ENCODE measurements around the gene BIRC5.

BIRC5 gene

DNA sequence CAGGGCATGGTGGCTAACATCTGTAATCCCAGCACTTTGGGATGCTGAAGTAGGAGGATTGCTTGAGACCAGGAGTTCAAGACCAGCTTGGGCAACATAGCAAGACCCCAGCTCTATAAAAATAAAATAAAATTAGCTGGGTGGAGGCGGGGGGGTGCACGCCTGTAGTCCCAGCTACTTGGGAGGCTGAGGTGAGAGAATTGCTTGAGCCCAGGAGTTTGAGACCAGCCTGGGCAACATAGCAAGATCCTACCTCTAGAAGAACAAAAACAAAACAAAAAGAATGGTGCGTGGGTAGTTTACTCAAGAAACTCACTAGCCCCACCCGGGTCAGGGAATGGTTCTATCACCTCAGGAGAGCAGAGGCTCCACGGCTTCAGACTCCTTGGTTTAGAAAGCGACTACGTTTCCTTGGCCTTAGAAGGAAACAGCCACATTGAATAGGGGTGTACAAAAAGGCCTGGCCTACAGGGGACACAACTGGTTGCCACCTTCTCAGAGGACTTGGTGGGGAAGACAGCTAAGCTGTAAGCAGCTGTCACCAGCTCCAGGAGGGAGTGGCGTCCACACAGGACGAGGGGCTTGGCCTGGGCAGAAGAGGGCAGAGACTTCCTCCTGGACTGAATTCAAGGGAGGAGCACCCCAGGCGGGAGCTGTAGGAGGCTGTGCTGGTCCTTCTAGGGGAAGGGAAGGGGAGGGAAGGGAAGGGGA lies 27.9 kb upstream of the BIRC5 start:
- peaks cover 0 to 4% of the 10 kb centered on the region in 2 donors for H3K36me3 ChIP-seq (ENCODE audit: control insufficient read depth in 1 of 2, insufficient read depth in 2 of 2, low read length in 2 of 2)
- H3K27me3 ChIP-seq (ENCODE audit: low read depth, low read length), result no peaks in the 10 kb centered on the region
- H3K4me3 ChIP-seq (ENCODE audit: low read depth in 1 of 2, low read length in 2 of 2), result no peak overlapping the region
- no peaks in the 10 kb centered on the region for H3K9me3 ChIP-seq (ENCODE audit: control insufficient read depth in 1 of 2, low read length in 2 of 2)
- H3K4me1 ChIP-seq (ENCODE audit: control insufficient read depth in 1 of 2, insufficient read depth in 2 of 2, low read length in 2 of 2), result peaks cover 3 to 37% of the 10 kb centered on the region in 2 donors
- no peak overlapping the region for H3K27ac ChIP-seq (ENCODE audit: low read length)

DNA sequence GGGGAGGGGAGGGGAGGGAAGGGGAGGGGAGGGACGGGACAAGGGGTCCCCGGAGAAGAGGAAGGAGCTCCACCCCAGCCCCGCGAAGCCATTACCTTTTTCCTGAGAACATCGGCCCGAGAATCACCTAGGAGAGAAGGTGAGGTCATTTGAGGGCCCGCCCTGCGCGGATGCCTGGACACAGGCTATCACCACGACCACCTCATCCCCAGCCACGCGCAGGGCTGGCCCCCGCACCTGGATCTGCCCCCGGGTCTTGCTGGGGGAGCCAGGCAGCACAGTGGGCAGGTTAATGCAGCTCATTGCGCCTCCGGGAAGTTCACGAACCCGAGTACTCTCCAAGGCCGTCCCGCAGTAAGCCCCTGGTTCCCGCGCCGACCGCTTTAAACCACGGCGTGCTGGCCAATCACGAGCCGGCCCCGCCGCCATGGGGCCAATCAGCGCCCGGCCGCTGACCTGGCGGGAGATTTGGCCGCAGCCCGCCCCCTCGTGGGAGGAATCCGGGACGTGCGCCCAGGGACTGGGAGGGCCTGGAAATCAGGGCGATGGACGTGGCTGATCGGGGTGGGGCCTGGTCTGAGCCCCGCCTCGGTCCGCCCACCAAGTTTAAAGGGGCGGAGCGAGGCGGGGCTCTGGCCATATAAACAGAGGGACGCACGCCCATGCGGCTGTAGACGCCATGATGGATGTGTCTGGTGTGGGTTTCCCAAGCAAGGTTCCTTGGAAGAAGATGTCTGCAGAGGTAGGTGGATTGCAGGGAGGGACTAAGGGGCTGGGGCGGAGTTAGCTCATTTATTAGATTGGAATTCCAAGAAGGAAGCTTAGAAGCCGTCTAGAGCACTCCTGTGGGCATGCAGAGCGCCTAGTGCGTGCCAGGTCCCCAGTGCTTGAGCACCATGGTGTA lies 27.1 kb upstream of the BIRC5 start, which contains the start of the genes AFMID and TK1:
Gene AFMID, plus strand, starts transcription at position 671 of the 904 bp plus-strand sequence. Its CDS starts 9 bp downstream, at position 680.
Gene TK1, minus strand, starts transcription at position 361 of the 904 bp plus-strand sequence. Its CDS starts 58 bp downstream, at position 303.
- Histone ChIP-seq H3K4me1 (ENCODE audit: control insufficient read depth in 1 of 2, insufficient read depth in 2 of 2, low read length in 2 of 2) (peaks cover 3 to 37% of the 10 kb centered on the region in 2 donors), H3K27ac (ENCODE audit: low read length) (peak within 1 kb of the TSS; percentile 72), H3K27me3 (ENCODE audit: low read depth, low read length) (no peaks in the 10 kb centered on the region), H3K4me3 (ENCODE audit: low read depth in 1 of 2, low read length in 2 of 2) (peak within 1 kb of the TSS; percentile 61 to 66), H3K36me3 (ENCODE audit: control insufficient read depth in 1 of 2, insufficient read depth in 2 of 2, low read length in 2 of 2) (peaks cover 0 to 6% of the 10 kb centered on the region in 2 donors), H3K9me3 (ENCODE audit: control insufficient read depth in 1 of 2, low read length in 2 of 2) (no peaks in the 10 kb centered on the region)

DNA sequence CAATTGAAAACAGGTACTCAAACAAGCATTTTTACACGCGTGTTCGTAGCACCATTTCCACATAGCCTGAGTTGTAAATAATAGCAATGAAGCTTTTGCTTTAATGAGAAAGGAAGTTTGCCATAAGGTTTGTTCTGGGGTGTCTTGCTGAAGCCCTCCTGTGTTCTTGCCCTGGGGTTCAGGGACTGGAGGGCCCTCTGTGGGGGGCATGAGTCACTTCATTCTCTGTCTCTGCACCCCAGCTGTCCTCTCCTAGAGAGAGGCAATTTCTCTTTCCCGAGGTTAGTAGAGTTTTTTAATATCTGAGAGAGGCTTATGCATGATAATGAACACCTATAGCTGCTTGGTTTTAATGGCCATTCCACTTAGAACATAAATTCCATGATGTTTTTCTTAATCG lies 17.3 kb upstream of the BIRC5 start:
- Histone ChIP-seq H3K27ac (ENCODE audit: low read length) (no peak overlapping the region), H3K4me1 (ENCODE audit: control insufficient read depth in 1 of 2, insufficient read depth in 2 of 2, low read length in 2 of 2) (no peaks in the 10 kb centered on the region), H3K27me3 (ENCODE audit: low read depth, low read length) (no peaks in the 10 kb centered on the region), H3K9me3 (ENCODE audit: control insufficient read depth in 1 of 2, low read length in 2 of 2) (no peaks in the 10 kb centered on the region), H3K4me3 (ENCODE audit: low read depth in 1 of 2, low read length in 2 of 2) (no peak overlapping the region), H3K36me3 (ENCODE audit: control insufficient read depth in 1 of 2, insufficient read depth in 2 of 2, low read length in 2 of 2) (peaks cover 0 to 3% of the 10 kb centered on the region in 2 donors)

DNA sequence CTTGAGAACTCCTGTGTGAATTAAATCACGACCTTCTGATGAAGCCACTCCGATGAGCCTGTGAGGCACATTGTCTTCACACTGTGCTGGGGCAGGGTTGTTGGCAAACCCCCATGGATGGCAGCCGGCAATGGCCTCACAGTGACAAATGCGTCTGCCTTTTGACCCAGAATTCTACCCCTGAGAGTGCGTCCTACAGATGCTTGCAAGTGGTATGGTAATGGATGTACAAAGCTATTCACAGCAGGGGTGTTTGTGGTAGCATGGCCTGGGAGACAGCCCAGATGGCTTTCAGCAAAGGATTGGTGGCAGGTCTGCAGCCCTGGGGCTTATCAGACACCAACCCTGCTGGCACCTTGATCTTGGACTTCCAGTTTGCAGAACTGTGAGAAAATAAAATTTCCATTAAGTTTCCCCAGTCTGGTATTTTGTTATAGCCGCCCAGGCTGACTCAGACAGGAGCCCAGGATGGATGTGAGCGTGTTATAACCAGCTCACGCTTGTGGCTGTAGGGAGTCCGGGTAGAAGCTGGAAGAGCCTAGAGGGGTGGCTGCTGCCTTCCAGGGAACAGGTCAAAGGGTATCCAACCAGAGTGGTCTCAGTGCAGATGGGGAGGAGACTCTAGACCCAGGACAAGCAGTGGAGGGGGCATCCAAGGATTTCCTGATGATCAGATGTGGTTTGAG lies 16.8 kb upstream of the BIRC5 start:
- Histone ChIP-seq H3K36me3 (ENCODE audit: control insufficient read depth in 1 of 2, insufficient read depth in 2 of 2, low read length in 2 of 2) (peaks cover 0 to 3% of the 10 kb centered on the region in 2 donors), H3K4me3 (ENCODE audit: low read depth in 1 of 2, low read length in 2 of 2) (no peak overlapping the region), H3K9me3 (ENCODE audit: control insufficient read depth in 1 of 2, low read length in 2 of 2) (no peaks in the 10 kb centered on the region), H3K27ac (ENCODE audit: low read length) (no peak overlapping the region), H3K4me1 (ENCODE audit: control insufficient read depth in 1 of 2, insufficient read depth in 2 of 2, low read length in 2 of 2) (no peaks in the 10 kb centered on the region), H3K27me3 (ENCODE audit: low read depth, low read length) (no peaks in the 10 kb centered on the region)

DNA sequence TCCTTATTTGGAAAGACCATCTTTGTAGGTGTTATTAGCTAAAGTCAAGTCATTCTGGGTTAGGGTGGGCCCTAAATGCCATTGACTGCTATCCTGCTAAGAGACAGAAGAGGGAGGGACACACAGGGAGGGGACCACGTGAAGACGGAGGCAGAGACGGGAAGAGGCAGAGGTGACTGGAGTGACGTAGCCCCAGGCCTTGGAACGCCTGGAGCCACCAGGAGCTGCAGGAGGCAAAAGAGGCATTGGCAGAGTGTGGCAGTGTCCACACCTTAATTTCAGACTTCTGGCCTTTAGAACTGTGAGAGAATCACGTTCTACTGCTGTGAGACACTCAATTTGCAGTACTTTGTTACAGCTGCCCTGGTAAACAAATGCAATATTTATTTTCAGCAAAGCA lies 13.6 kb upstream of the BIRC5 start:
- Histone ChIP-seq H3K27ac (ENCODE audit: low read length) (no peak overlapping the region), H3K36me3 (ENCODE audit: control insufficient read depth in 1 of 2, insufficient read depth in 2 of 2, low read length in 2 of 2) (no peaks in the 10 kb centered on the region), H3K27me3 (ENCODE audit: low read depth, low read length) (no peaks in the 10 kb centered on the region)

DNA sequence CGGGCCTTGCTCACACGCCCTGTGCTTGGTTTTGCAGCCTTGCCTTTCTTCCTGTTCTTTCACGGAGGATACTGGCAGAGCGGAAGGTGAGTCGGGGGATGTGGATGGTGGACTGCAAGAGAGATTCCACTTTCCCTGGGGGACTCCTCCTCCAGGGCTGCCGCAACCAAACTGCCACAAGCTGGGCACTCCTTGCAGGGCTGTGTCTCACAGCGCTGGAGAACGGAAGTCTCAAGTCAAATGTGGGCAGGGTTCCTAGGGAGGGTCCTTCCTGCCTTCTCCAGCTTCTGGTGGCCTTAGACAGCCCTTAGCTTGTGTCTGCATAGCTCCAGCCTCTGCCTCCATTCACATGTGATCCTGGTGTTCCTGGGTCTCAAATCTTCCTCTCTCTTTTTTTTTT lies 11.4 kb upstream of the BIRC5 start:
- Histone ChIP-seq H3K36me3 (ENCODE audit: control insufficient read depth in 1 of 2, insufficient read depth in 2 of 2, low read length in 2 of 2) (no peaks in the 10 kb centered on the region), H3K4me1 (ENCODE audit: control insufficient read depth in 1 of 2, insufficient read depth in 2 of 2, low read length in 2 of 2) (no peaks in the 10 kb centered on the region), H3K27me3 (ENCODE audit: low read depth, low read length) (no peaks in the 10 kb centered on the region), H3K9me3 (ENCODE audit: control insufficient read depth in 1 of 2, low read length in 2 of 2) (no peaks in the 10 kb centered on the region), H3K4me3 (ENCODE audit: low read depth in 1 of 2, low read length in 2 of 2) (no peak overlapping the region), H3K27ac (ENCODE audit: low read length) (no peak overlapping the region)

More for the DNA sequence above, 13.6 kb upstream of the BIRC5 start:
- Histone ChIP-seq H3K4me3 (ENCODE audit: low read depth in 1 of 2, low read length in 2 of 2) (no peak overlapping the region), H3K4me1 (ENCODE audit: control insufficient read depth in 1 of 2, insufficient read depth in 2 of 2, low read length in 2 of 2) (no peaks in the 10 kb centered on the region), H3K9me3 (ENCODE audit: control insufficient read depth in 1 of 2, low read length in 2 of 2) (no peaks in the 10 kb centered on the region)

DNA sequence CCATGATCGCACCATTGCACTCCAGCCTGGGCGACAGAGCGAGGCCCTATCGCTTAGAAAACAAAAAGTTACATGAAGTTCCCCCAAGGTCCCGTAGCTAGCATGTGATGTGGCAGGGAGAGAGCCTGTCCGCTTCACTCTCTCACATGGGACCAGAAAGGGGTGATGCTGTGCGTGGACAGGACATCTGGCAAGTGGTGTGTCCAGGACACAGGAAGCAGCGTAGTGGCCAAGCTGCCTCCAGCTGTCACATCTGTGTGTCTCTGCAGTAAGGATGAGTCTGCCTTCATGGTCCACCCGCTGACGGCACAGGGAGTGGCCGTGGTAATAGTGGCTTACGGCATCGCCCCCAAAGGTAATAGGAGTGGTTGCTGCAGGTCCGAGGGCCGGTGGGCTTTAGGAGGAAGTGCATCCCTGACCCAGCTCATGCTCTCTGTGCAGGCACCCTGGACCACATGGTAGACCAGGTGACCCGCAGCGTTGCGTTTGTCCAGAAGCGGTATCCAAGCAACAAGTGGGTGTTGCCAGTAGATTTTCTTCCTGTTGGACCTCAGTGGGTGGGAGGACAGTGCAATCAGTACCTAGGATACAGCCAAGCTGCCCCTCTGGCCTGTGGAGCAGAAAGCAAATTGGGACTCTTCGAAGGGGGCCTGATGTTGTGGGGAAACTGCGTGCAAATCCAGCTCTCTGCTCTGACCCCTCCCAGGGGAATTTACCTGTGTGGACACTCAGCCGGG lies 9.5 kb upstream of the BIRC5 start:
- no peak overlapping the region for H3K4me3 ChIP-seq (ENCODE audit: low read depth in 1 of 2, low read length in 2 of 2)
- no peak overlapping the region for H3K27ac ChIP-seq (ENCODE audit: low read length)
- no peaks in the 10 kb centered on the region for H3K27me3 ChIP-seq (ENCODE audit: low read depth, low read length)
- no peaks in the 10 kb centered on the region for H3K9me3 ChIP-seq (ENCODE audit: control insufficient read depth in 1 of 2, low read length in 2 of 2)
- H3K36me3 ChIP-seq (ENCODE audit: control insufficient read depth in 1 of 2, insufficient read depth in 2 of 2, low read length in 2 of 2), result no peaks in the 10 kb centered on the region
- H3K4me1 ChIP-seq (ENCODE audit: control insufficient read depth in 1 of 2, insufficient read depth in 2 of 2, low read length in 2 of 2), result no peaks in the 10 kb centered on the region

DNA sequence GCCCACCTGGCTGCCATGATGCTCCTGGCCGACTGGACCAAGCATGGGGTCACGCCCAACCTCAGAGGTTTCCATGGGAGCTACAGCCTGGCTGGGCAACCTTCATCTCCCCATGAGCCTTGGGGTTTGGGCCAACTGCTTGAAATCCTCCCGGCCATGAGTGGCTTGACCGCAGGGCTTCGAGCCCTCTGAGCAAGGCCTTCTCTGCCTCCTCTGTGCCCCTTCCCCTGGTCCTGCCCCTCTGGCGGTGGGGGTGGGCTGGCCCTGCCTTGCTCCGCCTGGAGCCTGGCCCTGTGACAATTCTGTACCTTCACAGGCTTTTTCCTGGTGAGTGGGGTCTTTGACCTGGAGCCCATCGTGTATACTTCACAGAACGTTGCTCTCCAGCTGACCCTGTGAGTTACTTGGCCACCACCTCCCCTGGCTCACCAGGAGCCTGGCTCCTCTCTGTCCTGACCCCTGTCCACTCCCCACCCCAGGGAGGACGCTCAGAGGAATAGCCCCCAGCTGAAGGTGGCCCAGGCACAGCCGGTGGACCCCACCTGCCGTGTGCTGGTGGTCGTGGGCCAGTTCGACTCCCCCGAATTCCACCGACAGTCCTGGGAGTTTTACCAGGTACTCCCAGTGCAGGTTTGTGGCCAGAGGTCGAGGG lies 8.8 kb upstream of the BIRC5 start:
- no peaks in the 10 kb centered on the region for H3K9me3 ChIP-seq (ENCODE audit: control insufficient read depth in 1 of 2, low read length in 2 of 2)
- H3K27me3 ChIP-seq (ENCODE audit: low read depth, low read length), result no peaks in the 10 kb centered on the region
- H3K4me1 ChIP-seq (ENCODE audit: control insufficient read depth in 1 of 2, insufficient read depth in 2 of 2, low read length in 2 of 2), result no peaks in the 10 kb centered on the region
- H3K4me3 ChIP-seq (ENCODE audit: low read depth in 1 of 2, low read length in 2 of 2), result no peak overlapping the region
- no peaks in the 10 kb centered on the region for H3K36me3 ChIP-seq (ENCODE audit: control insufficient read depth in 1 of 2, insufficient read depth in 2 of 2, low read length in 2 of 2)
- no peak overlapping the region for H3K27ac ChIP-seq (ENCODE audit: low read length)

DNA sequence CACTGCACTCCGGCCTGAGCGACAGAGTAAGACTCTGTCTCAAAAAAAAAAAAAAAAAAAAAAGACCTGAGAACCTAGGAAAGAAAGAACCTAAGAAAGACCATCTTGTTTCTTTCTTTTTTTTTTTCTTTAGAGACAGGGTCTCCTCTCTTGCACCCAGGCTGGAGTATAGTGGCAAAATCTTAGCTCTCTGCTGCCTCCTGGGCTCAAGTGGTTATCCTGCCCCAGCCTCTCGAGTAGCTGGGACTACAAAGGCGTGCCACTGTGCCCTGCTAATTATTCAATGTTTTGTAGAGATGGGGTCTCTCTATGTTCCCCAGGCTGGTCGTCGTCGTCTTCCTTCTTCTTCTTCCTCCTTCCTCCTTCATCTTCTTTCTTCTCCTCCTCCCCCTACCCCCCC lies 7.8 kb upstream of the BIRC5 start:
- no peaks in the 10 kb centered on the region for H3K4me1 ChIP-seq (ENCODE audit: control insufficient read depth in 1 of 2, insufficient read depth in 2 of 2, low read length in 2 of 2)
- no peaks in the 10 kb centered on the region for H3K27me3 ChIP-seq (ENCODE audit: low read depth, low read length)
- no peak overlapping the region for H3K27ac ChIP-seq (ENCODE audit: low read length)
- H3K4me3 ChIP-seq (ENCODE audit: low read depth in 1 of 2, low read length in 2 of 2), result no peak overlapping the region
- H3K9me3 ChIP-seq (ENCODE audit: control insufficient read depth in 1 of 2, low read length in 2 of 2), result no peaks in the 10 kb centered on the region
- no peaks in the 10 kb centered on the region for H3K36me3 ChIP-seq (ENCODE audit: control insufficient read depth in 1 of 2, insufficient read depth in 2 of 2, low read length in 2 of 2)

DNA sequence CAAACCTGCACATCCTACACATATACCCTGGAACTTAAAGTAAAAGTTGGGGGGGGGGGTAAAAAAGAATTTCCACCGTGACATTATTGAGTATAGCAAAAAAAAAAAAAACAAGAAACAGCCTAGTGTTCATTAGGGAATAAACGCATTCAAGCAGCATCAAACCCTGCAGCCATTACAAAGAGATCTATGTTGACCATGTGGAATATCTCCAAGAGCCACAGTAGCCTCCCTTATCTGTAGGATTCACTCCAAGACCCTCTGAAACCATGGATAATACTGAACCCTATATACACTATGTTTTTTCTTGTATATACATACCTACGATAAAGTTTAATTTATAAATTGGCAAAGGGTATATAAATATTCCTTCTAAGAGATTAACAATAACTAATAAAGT lies 5.6 kb upstream of the BIRC5 start:
- Histone ChIP-seq H3K36me3 (ENCODE audit: control insufficient read depth in 1 of 2, insufficient read depth in 2 of 2, low read length in 2 of 2) (no peaks in the 10 kb centered on the region), H3K4me3 (ENCODE audit: low read depth in 1 of 2, low read length in 2 of 2) (no peak overlapping the region), H3K4me1 (ENCODE audit: control insufficient read depth in 1 of 2, insufficient read depth in 2 of 2, low read length in 2 of 2) (no peaks in the 10 kb centered on the region), H3K9me3 (ENCODE audit: control insufficient read depth in 1 of 2, low read length in 2 of 2) (no peaks in the 10 kb centered on the region), H3K27ac (ENCODE audit: low read length) (no peak overlapping the region), H3K27me3 (ENCODE audit: low read depth, low read length) (no peaks in the 10 kb centered on the region)
